OCI-LY7 (cell line): ENCODE data around the gene S100B.

Source experiments
- CTCF ChIP-seq: fragments of 200-600 bp; sonication (generic); conservative IDR thresholded peaks from 2 replicates; pipeline ENCODE4 v1.5.1; 2014; ENCODE audit warnings: mild to moderate bottlenecking, antibody characterized with exemption, low read length, moderate library complexity, mixed read lengths
- EZH2phosphoT487 ChIP-seq: fragments of 200-600 bp; sonication (generic); IDR thresholded peaks from 2 replicates; pipeline ENCODE4 v1.6.1; 2018; ENCODE audit warnings: low read depth, borderline replicate concordance, mild to moderate bottlenecking, mixed run types, antibody characterized with exemption, low read length, moderate library complexity, mixed read lengths

GRCh38 chr21:46634427-46634826 lies 29.5 kb upstream of the S100B start:
- TF ChIP-seq CTCF = no peak
- no peak for TF ChIP-seq EZH2phosphoT487
